Measurements from ENCODE around the gene LCP2. TPM values are rescaled to one million over a fixed set of nuclear protein-coding genes. Genes with fewer than 3 reads are reported as not detected.
A peak's percentile ranks its signal among the peaks of the same experiment; 100 is the strongest.

The LCP2 gene
- total RNA-seq, 6 donors from 2014 or later = 43.0 to 148 (median 68.6) TPM

DNA sequence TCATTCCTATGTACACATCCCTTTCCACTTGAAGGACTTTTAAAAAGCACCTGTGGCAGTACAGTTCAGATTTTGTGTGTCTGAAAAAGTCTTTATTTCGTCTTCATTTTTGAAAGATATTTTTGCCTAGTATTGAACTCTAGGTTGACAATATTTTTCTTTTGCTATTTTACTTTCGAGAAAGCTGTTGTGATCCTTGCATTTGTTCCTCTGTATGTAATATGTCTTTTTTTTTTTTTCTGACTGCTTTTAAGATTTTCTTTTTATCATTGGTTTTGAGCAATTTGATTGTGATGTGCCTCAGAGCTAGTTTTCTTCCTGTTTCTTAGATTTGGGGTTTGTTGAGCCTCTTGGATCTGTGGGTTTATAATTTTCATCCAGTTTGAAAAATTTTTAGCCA is 13.3 kb downstream of the LCP2 start:
- 75 to 88% methylated on average over 2 of the region's 2 CpGs for WGBS, 2 donors
- Histone ChIP-seq H3K36me3 (peaks cover 0 to 43% (median 4%) of the 10 kb centered on the region in 4 donors), H3K27ac (no peak overlapping the region), H3K4me1 (peaks cover 29 to 48% (median 35%) of the 10 kb centered on the region in 4 donors), H3K9me3 (no peaks in the 10 kb centered on the region), H3K27me3 (no peaks in the 10 kb centered on the region), H3K4me3 (no peak overlapping the region)
- TF ChIP-seq, protein P1, sequence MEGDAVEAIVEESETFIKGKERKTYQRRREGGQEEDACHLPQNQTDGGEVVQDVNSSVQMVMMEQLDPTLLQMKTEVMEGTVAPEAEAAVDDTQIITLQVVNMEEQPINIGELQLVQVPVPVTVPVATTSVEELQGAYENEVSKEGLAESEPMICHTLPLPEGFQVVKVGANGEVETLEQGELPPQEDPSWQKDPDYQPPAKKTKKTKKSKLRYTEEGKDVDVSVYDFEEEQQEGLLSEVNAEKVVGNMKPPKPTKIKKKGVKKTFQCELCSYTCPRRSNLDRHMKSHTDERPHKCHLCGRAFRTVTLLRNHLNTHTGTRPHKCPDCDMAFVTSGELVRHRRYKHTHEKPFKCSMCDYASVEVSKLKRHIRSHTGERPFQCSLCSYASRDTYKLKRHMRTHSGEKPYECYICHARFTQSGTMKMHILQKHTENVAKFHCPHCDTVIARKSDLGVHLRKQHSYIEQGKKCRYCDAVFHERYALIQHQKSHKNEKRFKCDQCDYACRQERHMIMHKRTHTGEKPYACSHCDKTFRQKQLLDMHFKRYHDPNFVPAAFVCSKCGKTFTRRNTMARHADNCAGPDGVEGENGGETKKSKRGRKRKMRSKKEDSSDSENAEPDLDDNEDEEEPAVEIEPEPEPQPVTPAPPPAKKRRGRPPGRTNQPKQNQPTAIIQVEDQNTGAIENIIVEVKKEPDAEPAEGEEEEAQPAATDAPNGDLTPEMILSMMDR (IDR thresholded peaks at IDR 0.05) = no peak
- no peak for TF ChIP-seq EP300 (IDR thresholded peaks at IDR 0.05)
- TF ChIP-seq POLR2A (IDR thresholded peaks at IDR 0.05) = no peak
- TF ChIP-seq POLR2AphosphoS5 (IDR thresholded peaks at IDR 0.05) = no peak
- ATAC-seq (ENCODE audit: low FRiP score in 2 of 2) (no peak), DNase-seq (no peak)

DNA sequence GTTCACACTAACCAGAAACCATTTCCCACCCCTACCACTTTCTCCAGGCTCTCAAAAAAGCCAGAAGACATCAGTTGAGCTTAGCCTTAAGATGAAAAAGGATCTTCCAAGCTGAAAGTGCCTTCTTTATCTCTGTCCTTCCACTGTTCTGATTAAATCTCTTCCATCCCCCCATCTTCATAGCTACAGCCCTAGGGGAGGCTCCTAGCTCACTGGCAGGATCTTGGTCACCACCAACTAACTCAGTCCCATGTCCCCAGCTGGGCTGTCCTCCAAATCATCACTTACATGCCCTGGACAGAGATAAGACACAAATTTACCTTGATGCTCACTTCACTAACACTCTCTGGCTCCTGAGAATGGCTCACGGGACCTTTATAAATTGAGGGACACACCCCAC is 14.3 kb downstream of the LCP2 start:
- H3K4me3 ChIP-seq = no peak overlapping the region
- TF ChIP-seq, protein P1 (IDR thresholded peaks at IDR 0.05) = no peak
- TF ChIP-seq POLR2AphosphoS5 (IDR thresholded peaks at IDR 0.05) = no peak
- no peak for TF ChIP-seq POLR2A (IDR thresholded peaks at IDR 0.05)
- no peak for TF ChIP-seq EP300 (IDR thresholded peaks at IDR 0.05)
- H3K9me3 ChIP-seq = no peaks in the 10 kb centered on the region
- DNase-seq = no peak
- peak overlapping the region in 1 of 4 donors; percentile 4 for H3K27ac ChIP-seq
- ATAC-seq (ENCODE audit: low FRiP score in 2 of 2) = no peak
- 100% methylated on average over 1 of the region's 1 CpG for WGBS, 2 donors
- H3K4me1 ChIP-seq = peaks cover 29 to 48% (median 35%) of the 10 kb centered on the region in 4 donors
- no peaks in the 10 kb centered on the region for H3K27me3 ChIP-seq
- peaks cover 0 to 35% (median 2%) of the 10 kb centered on the region in 4 donors for H3K36me3 ChIP-seq

DNA sequence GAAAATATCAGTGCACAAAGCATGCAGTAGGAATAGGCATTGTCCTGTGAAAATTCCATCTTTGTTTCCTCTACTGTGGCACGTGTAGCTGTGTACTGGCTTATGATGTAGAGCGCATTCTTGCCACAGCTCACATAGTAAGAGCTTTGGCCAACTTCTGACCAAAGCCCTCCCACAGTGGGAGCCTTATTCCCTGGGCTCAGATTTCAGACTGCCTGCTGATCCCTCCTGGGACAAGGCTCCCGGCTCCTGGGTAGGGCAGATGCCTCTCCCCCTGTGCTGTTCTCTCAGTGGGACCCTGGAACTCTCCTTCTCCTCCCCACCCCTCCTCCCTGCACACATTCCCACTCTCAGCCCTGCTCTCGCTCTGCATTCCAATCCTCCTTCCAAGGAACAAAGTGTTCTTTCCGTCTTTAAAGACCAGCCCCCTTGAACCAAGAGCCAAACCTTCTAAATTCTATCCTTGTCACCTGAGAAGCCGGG is 17.5 kb downstream of the LCP2 start:
- no peaks in the 10 kb centered on the region for H3K9me3 ChIP-seq
- no peak for DNase-seq
- no peak overlapping the region for H3K4me3 ChIP-seq
- H3K27ac ChIP-seq = peak overlapping the region; percentile 59 to 77 (median 72)
- no peaks in the 10 kb centered on the region for H3K27me3 ChIP-seq
- peak in 1 of 2 donors; percentile 23 for ATAC-seq (ENCODE audit: low FRiP score in 2 of 2)
- no peak for TF ChIP-seq POLR2A (IDR thresholded peaks at IDR 0.05)
- TF ChIP-seq EP300 (IDR thresholded peaks at IDR 0.05) = no peak
- no peak for TF ChIP-seq POLR2AphosphoS5 (IDR thresholded peaks at IDR 0.05)
- TF ChIP-seq, protein P1 (IDR thresholded peaks at IDR 0.05) = peak in 1 of 6 experiments; percentile 9
- H3K4me1 ChIP-seq = peaks cover 33 to 61% (median 51%) of the 10 kb centered on the region in 4 donors
- WGBS, 2 donors = 63 to 65% methylated on average over 6 of the region's 6 CpGs
- peaks cover 0 to 10% (median 2%) of the 10 kb centered on the region in 4 donors for H3K36me3 ChIP-seq

DNA sequence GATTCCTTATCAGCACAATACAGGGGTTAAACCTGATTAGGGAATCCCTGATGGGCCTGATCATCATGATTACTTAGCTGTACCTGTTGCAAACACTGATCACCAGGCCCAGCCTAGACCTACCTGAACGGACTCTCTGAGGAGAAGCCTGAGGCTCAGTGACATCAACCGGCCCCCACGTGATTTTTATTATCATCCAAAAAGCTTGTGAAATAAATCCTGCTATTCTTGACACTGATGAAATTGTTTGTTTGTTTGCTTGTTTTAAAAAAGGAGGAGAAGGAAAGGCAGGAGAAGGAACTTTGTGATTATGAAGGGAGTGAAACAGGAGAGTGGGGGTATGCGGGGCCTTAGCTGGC is 18.1 kb downstream of the LCP2 start:
- Histone ChIP-seq H3K9me3 (no peaks in the 10 kb centered on the region), H3K27ac (peak overlapping the region; percentile 59 to 77 (median 72)), H3K4me1 (peaks cover 34 to 64% (median 54%) of the 10 kb centered on the region in 4 donors), H3K27me3 (no peaks in the 10 kb centered on the region), H3K4me3 (peak overlapping the region in 1 of 4 donors; percentile 7), H3K36me3 (peaks cover 0 to 12% (median 3%) of the 10 kb centered on the region in 4 donors)
- DNase-seq = no peak
- TF ChIP-seq POLR2AphosphoS5 (IDR thresholded peaks at IDR 0.05) (no peak), POLR2A (IDR thresholded peaks at IDR 0.05) (no peak), EP300 (IDR thresholded peaks at IDR 0.05) (no peak)
- TF ChIP-seq, protein P1 (IDR thresholded peaks at IDR 0.05) = no peak
- 72 to 76% methylated on average over 4 of the region's 4 CpGs for WGBS, 2 donors
- no peak for ATAC-seq (ENCODE audit: low FRiP score in 2 of 2)

All from upper lobe of left lung (tissue), 6 donors.